Upper lobe of left lung (tissue), 6 donors: ENCODE results near the gene GALNT14. TPM values are rescaled to one million over a fixed set of nuclear protein-coding genes. Genes with fewer than 3 reads are reported as not detected.

Experiments
- ATAC-seq, 2 donors: fragments of 200-7000 bp; cut with Tn5 transposase; one replicate each; pipeline ENCODE4 v1.9.1; 2022; ENCODE audit warnings: mild to moderate bottlenecking in 2 of 2, moderate library complexity in 2 of 2; ENCODE audit not compliant: low FRiP score in 2 of 2
- DNase-seq, 2 donors: peaks; one replicate each; pipeline ENCODE4 v3.0.0-alpha.2; 2019 to 2020
- H3K27ac ChIP-seq, 4 donors: fragments of 200-600 bp; sonication (generic); one replicate each; pipeline ENCODE4 v1.5.1; 2016 to 2019
- H3K27me3 ChIP-seq, 4 donors: fragments of 200-600 bp; sonication (generic); one replicate each; pipeline ENCODE4 v1.5.1; 2017 to 2019
- H3K36me3 ChIP-seq, 4 donors: fragments of 200-600 bp; sonication (generic); one replicate each; pipeline ENCODE4 v1.5.1; 2016 to 2019
- H3K4me1 ChIP-seq, 4 donors: fragments of 200-600 bp; sonication (generic); one replicate each; pipeline ENCODE4 v1.5.1; 2018 to 2019
- H3K4me3 ChIP-seq, 4 donors: fragments of 200-600 bp; sonication (generic); one replicate each; pipeline ENCODE4 v1.5.1; 2017 to 2019; ENCODE audit warnings: mild to moderate bottlenecking in 2 of 4, moderate library complexity in 1 of 4
- H3K9me3 ChIP-seq, 4 donors: fragments of 200-600 bp; sonication (generic); one replicate each; pipeline ENCODE4 v1.5.1; 2018 to 2019
- EP300 ChIP-seq, 4 donors: sonication (generic); formaldehyde crosslinking; IDR thresholded peaks; one replicate each; pipeline ENCODE4 v1.5.1; 2017; ENCODE audit warnings: antibody characterized with exemption in 4 of 4, control low read depth in 2 of 4
- POLR2A ChIP-seq, 4 donors: fragments of 450-650 bp; IDR thresholded peaks; one replicate each; pipeline ENCODE4 v1.5.1; 2016 to 2017; ENCODE audit warnings: antibody characterized with exemption in 4 of 4, mild to moderate bottlenecking in 2 of 4
- POLR2AphosphoS5 ChIP-seq, 2 donors: sonication (generic); formaldehyde crosslinking; IDR thresholded peaks; one replicate each; pipeline ENCODE4 v1.5.1; 2017; ENCODE audit warnings: antibody characterized with exemption in 2 of 2
- WGBS, 2 donors: methylation state at CpG; one replicate each; pipeline ENCODE4 v1.1.5; 2017 to 2018; 5-methylcytosine and 5-hydroxymethylcytosine counted together
- total RNA-seq, 6 donors: library from RNA; depleted of rRNA in 4 of 6; stranded (reverse); fragments of >200 nt in 4 of 6; gene quantifications; one replicate each; pipeline versions ENCODE4 v1.1.0 to v1.2.1, GENCODE V29; 2016 to 2021
- TF ChIP-seq, protein P1 (sequence below), 6 experiments: fragments of 450-650 bp in 4 of 6; fragments of 200-600 bp in 2 of 6; sonication (generic) in 2 of 6; IDR thresholded peaks; one replicate each; pipeline ENCODE4 v1.5.1; 2016 to 2019; ENCODE audit warnings: antibody characterized with exemption in 6 of 6
- donor health status: DM: no; HTN: no; CAD: no; lungs with moderate emphysema.
- donor health status: DM: no; HTN: yes; CAD: no; lungs with severe emphysema.

Gene GALNT14
- total RNA-seq, 6 donors from 2014 or later = 0.98 to 2.6 (median 1.4) TPM; not detected in 1

DNA sequence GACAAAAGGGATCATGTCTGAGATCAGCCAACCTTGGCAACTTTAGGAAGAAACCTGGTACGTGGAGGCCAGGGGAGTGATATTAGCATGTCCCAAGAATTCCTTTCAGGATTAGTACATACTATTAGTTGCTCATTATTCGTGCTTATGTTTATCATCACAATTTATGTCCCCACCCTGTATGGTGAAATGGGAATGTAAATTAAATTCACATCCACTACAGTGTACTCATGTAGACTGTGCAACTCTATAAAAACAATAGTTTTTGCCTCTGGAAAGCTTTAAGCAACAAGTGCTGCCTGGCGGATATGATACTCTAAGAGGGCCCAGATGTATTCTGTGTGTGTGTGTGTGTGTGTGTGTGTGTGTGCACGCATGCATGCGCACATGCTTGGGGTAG lies 110.7 kb downstream of the GALNT14 start:
- H3K4me3 ChIP-seq = no peak overlapping the region
- peaks cover 0 to 6% (median 0%) of the 10 kb centered on the region in 4 donors for H3K9me3 ChIP-seq
- no peak overlapping the region for H3K27ac ChIP-seq
- DNase-seq (no peak), ATAC-seq (no peak)
- 88 to 89% methylated on average over 5 of the region's 5 CpGs for WGBS, 2 donors
- H3K36me3 ChIP-seq = no peaks in the 10 kb centered on the region
- H3K27me3 ChIP-seq = no peaks in the 10 kb centered on the region
- TF ChIP-seq EP300 (IDR thresholded peaks at IDR 0.05) (no peak), POLR2AphosphoS5 (IDR thresholded peaks at IDR 0.05) (no peak), POLR2A (IDR thresholded peaks at IDR 0.05) (no peak)
- TF ChIP-seq, protein P1, sequence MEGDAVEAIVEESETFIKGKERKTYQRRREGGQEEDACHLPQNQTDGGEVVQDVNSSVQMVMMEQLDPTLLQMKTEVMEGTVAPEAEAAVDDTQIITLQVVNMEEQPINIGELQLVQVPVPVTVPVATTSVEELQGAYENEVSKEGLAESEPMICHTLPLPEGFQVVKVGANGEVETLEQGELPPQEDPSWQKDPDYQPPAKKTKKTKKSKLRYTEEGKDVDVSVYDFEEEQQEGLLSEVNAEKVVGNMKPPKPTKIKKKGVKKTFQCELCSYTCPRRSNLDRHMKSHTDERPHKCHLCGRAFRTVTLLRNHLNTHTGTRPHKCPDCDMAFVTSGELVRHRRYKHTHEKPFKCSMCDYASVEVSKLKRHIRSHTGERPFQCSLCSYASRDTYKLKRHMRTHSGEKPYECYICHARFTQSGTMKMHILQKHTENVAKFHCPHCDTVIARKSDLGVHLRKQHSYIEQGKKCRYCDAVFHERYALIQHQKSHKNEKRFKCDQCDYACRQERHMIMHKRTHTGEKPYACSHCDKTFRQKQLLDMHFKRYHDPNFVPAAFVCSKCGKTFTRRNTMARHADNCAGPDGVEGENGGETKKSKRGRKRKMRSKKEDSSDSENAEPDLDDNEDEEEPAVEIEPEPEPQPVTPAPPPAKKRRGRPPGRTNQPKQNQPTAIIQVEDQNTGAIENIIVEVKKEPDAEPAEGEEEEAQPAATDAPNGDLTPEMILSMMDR (IDR thresholded peaks at IDR 0.05) = no peak
- no peaks in the 10 kb centered on the region for H3K4me1 ChIP-seq

DNA sequence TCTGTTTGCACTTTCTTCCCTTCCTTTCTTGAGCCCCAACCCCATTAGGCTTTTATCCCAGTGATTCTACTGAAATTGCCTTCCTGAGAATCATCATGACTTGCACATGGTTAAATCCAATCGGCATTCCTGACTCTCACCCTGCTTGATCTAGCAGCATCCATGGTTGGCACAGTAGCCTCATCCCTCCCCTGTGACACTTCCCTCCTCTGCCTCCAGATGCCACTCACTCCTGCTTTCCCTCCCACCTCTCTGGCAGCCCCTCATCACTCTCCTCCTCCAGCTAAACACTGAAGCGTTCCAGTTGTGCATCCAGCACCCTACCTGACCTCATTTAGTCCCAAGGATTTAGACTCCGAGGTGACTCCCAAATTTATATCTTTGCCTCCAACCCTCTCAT lies 114.7 kb downstream of the GALNT14 start:
- WGBS, 2 donors = 87 to 89% methylated on average over 3 of the region's 3 CpGs
- Histone ChIP-seq H3K9me3 (no peaks in the 10 kb centered on the region), H3K4me3 (no peak overlapping the region), H3K27me3 (no peaks in the 10 kb centered on the region), H3K36me3 (no peaks in the 10 kb centered on the region), H3K27ac (no peak overlapping the region), H3K4me1 (no peaks in the 10 kb centered on the region)
- TF ChIP-seq EP300 (IDR thresholded peaks at IDR 0.05) (no peak), POLR2A (IDR thresholded peaks at IDR 0.05) (no peak), POLR2AphosphoS5 (IDR thresholded peaks at IDR 0.05) (no peak)
- TF ChIP-seq, protein P1 (IDR thresholded peaks at IDR 0.05) = no peak
- DNase-seq = no peak
- no peak for ATAC-seq

DNA sequence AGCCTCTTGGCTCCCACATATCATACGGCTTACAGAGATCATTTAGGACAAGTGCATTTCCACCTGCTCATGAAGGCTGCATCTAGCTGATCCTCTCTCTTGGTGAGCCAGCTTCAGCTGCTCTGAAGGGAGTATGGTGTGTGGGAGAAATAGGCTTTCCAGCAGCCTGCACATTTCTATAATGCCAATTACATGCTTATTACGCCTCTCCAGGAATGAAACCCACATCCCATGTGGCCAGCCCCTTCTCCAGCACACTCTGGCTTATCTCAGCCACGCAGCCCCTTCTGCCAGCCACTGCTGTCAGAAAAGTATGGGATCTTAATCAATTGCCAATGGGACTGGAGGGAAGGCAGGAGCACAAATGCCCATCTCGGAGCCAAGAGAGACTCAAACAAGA lies 117.5 kb downstream of the GALNT14 start:
- Histone ChIP-seq H3K27me3 (no peaks in the 10 kb centered on the region), H3K36me3 (no peaks in the 10 kb centered on the region), H3K9me3 (no peaks in the 10 kb centered on the region), H3K4me3 (no peak overlapping the region), H3K4me1 (no peaks in the 10 kb centered on the region), H3K27ac (no peak overlapping the region)
- DNase-seq (no peak), ATAC-seq (no peak)
- TF ChIP-seq POLR2A (IDR thresholded peaks at IDR 0.05) = no peak
- TF ChIP-seq EP300 (IDR thresholded peaks at IDR 0.05) = no peak
- no peak for TF ChIP-seq POLR2AphosphoS5 (IDR thresholded peaks at IDR 0.05)
- TF ChIP-seq, protein P1 (IDR thresholded peaks at IDR 0.05) = no peak
- 85 to 93% methylated on average over 4 of the region's 4 CpGs for WGBS, 2 donors

DNA sequence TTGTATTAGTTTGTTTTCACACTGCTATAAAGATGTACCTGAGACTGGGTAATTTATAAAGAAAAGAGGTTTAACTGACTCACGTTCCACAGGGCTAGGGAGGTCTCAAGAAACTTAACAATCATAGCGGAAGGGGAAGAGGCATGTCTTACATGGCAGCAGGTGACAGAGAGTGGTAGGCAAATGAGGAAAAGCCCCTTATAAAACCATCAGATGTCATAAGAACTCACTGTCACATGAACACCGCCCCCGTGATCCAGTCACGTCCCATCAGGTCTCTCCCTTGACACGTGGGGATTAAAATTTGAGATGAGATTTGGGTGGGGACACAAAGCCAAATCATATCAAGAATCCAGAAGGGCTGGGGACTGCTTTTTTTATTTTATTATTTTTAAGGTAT lies 120.0 kb downstream of the GALNT14 start:
- Histone ChIP-seq H3K27ac (no peak overlapping the region), H3K4me1 (no peaks in the 10 kb centered on the region), H3K27me3 (no peaks in the 10 kb centered on the region), H3K36me3 (no peaks in the 10 kb centered on the region), H3K4me3 (no peak overlapping the region), H3K9me3 (no peaks in the 10 kb centered on the region)
- DNase-seq (no peak), ATAC-seq (no peak)
- WGBS, 2 donors = 90 to 92% methylated on average over 6 of the region's 6 CpGs
- TF ChIP-seq, protein P1 (IDR thresholded peaks at IDR 0.05) = no peak
- TF ChIP-seq EP300 (IDR thresholded peaks at IDR 0.05) (no peak), POLR2AphosphoS5 (IDR thresholded peaks at IDR 0.05) (no peak), POLR2A (IDR thresholded peaks at IDR 0.05) (no peak)

DNA sequence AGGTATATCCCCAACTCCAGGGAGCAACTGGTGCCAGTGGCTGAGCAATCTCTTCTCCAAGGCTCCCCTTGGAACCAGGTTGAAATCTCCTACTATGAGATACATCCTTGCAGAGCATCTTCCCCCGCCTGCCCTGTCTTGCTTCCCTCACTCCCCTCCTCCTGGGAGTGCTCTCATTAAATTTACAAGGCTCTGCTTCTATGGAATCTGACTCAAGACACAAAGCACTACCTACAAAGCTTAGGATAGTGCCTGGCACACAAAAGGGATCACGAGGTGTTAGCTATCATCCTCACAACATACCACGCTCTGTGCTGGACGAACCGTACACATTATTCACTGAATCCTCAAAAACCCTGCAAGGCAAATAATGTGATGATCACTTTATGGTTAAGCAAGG lies 121.6 kb downstream of the GALNT14 start:
- no peaks in the 10 kb centered on the region for H3K4me1 ChIP-seq
- H3K27me3 ChIP-seq = no peaks in the 10 kb centered on the region
- DNase-seq = no peak
- ATAC-seq = no peak
- TF ChIP-seq EP300 (IDR thresholded peaks at IDR 0.05) = no peak
- TF ChIP-seq, protein P1 (IDR thresholded peaks at IDR 0.05) = no peak
- no peak for TF ChIP-seq POLR2A (IDR thresholded peaks at IDR 0.05)
- no peak for TF ChIP-seq POLR2AphosphoS5 (IDR thresholded peaks at IDR 0.05)
- WGBS, 2 donors = 93% methylated on average over 5 of the region's 5 CpGs
- H3K9me3 ChIP-seq = no peaks in the 10 kb centered on the region
- no peaks in the 10 kb centered on the region for H3K36me3 ChIP-seq
- no peak overlapping the region for H3K4me3 ChIP-seq
- no peak overlapping the region for H3K27ac ChIP-seq
